GM19468 (cell line): ENCODE data around the gene GRAMD1C.
"Not testable (repeated sequence)": the region's sequence is repeated elsewhere in the genome, so short reads cannot be mapped to it uniquely, and the experiment has no call there.

Experiments
- ATAC-seq: cut with Tn5 transposase; IDR thresholded peaks from one replicate; pipeline ENCODE4 v1.9.1; 2021; ENCODE audit warnings: mild to moderate bottlenecking, moderate library complexity, moderate number of reproducible peaks; ENCODE audit not compliant: unreplicated experiment; ENCODE audit errors: extremely low read depth

The GRAMD1C gene

DNA sequence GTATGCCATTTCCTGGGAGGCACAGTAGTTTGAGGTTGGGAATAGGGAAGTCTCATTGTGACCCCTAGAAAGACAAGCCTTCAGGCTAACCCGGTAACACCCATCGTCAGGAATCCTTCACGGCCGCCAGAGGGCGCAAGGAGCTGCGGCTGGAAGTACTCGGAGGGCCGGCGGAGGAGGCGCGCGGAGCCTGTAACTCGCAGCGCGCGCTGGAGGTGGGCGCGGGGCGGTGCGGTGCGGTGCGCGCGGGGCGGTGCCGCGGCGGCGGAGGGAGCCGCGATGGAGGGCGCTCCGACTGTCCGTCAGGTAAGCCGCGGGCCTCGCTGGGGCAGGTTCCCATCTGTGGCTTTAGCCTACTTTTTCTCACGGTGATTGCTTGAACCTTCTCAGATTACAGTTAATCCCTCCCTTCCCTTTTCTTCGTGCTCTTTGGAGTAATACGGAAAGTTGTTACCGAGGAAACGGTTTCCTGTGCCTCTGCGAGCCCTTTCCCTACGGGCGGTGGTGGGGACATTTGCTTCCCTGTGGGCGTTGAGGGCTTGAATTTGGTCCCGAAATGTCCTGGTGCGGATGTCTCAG lies at the start of gene GRAMD1C:
TSS of gene GRAMD1C (plus strand) at position 158 of the 579 bp plus-strand sequence. CDS start at position 280, 122 bp downstream.
- ATAC-seq, result peak; percentile 91

DNA sequence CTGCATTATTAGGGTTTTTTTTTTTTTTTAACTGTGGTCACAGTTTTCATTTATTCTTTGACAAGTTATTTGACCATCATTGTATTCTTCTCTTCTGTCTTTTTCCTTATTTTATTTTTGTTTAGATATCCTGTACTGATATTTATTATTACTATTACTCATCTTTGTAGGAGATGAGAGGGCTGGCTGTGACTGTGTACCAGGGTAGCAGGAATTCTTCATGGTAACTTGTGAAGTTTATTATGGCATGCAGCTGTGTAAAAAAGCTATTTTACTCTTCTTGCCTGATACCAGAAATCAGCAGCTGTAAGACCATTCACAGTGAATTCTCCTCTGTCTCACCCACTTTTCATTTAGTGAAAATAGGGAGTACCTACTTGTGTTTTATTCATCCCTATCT lies 47.2 kb upstream of the GRAMD1C start:
- no peak for ATAC-seq

DNA sequence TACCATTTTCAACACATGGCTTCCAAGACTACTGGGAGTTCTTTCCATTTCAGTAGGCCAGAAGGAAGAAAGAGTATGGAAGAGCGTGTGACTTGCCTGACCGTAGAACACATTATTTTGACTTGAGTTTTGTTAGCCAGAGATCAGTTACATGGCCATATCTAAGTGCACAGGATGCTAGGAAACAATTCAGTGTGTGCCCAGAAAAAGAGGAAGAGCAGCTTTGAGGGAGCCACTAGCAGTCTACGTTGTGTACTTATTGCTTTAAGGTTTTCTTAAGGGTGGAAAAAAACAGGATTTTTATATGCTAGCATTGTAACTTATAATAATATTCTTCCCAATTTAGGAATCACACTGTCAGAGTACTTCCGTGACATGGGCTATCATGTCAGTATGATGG lies 44.1 kb upstream of the GRAMD1C start:
- ATAC-seq, result no peak

DNA sequence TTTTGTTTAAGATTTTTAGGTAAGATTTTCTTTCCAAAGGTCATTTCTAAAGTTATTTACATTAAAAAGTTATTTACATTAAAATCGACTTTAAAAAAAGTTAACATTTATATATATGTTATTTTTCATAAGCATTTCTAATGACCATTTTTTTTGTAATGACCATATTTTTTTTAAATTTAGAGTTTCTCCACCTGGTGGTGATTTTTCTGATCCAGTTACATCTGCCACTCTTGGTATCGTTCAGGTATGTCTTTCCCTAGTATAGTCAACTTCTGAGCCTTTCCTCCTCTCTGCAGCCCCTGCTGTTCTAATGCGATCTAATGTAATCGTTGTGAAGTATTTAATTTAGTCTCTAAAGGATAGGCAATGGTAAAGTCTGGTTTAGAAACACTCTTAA lies 42.9 kb upstream of the GRAMD1C start:
- no peak for ATAC-seq

DNA sequence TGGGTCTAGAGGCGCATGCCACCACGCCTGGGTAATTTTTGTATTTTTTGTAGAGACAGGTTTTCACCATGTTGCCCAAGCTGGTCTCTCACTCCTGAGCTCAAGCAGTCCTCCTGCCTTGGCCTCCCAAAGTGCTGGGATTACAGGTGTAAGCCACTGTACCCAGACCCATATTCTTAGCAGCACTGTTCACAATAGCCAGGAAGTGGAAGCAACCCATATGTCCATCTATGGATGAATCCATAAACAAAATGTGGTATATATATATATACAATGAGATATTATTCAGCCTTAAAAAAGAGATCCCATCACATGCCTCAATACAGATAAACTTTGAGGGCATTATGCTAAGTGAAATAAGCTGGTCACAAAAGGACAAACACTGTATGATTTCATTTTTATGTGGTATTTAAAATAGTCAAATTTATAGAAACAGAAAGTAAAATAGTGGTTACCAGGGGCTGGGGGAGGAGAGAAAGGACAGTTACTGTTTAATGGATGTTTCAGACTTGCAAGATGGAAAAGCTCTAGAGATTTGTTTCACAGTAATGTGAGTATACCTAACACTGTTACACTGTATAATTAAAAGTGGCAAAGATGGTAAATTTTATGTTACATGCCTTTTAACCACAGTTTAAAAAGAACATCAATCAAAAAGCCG lies 35.7 kb upstream of the GRAMD1C start:
- no peak for ATAC-seq

DNA sequence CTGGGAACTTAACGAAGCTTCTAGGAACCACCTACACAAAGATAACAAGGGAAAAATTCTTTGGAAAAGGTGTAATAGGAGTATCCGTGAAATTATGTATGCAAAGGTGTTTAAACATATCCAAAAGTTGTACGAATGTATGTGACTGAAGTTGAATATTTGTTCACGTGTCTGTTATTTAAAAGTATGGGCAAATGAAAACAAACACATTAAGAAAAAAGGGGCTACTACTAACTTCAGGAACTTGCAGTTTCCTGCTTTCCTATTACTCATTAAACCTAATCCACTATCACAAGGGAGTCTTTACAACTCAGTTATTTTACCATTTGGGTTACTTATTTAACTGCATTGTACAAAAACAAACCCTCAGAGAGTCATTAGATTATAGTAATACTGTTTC lies 33.9 kb upstream of the GRAMD1C start:
- ATAC-seq, result no peak

DNA sequence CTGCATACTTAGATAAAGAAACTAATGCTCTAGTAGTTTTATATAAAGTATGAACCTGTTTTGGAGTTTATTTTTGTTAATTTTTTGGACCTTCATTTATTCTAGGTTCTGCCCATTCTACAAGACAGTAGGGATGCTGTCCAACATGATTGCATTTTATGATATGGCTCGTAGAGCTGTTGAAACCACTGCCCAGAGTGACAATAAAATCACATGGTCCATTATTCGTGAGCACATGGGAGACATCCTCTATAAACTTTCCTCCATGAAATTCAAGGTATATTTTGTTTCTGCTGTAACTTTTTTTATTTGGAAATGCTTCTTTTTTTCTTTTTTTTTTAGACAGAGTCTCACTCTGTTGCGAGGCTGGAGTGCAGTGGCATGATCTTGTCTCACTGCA lies 33.3 kb upstream of the GRAMD1C start:
- ATAC-seq, result no peak

DNA sequence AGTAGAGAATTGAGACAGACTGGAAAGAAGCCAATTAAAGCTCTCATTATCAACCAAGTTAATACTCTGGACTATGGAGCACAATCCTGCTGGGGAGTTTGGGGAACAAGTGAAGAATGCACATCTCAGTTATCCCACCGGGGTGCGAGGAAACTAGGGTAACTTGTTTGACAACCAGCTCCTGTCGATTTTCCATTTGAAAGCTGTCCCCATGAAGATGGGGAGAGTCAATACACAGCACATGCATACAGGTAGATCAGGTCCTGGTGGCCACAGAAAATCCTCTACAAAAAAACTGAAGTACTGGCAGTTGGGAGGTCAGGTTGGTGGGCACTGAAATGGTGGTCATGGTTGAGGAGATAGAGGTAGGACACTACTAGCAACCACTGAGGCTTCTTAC lies 25.7 kb upstream of the GRAMD1C start:
- no peak for ATAC-seq

DNA sequence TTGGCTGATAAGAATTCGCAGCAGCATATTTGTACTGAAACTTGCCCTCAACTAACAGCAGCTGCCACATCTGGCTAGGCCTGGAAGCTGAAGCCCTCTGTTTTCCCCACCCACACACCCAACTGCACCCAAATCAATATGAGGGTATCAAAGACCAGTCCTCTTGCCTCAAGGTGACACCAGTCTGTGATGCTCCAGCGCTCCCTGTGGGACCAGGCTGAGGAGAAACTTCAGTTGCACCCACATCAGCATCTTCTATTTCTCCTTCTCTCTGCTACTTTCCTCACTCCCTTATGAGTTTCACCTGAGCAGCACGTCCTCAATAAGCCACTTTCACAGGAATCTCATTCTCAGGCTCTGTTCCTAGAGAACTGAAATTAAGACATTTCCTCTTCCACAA lies 18.7 kb upstream of the GRAMD1C start:
- ATAC-seq, result no peak

DNA sequence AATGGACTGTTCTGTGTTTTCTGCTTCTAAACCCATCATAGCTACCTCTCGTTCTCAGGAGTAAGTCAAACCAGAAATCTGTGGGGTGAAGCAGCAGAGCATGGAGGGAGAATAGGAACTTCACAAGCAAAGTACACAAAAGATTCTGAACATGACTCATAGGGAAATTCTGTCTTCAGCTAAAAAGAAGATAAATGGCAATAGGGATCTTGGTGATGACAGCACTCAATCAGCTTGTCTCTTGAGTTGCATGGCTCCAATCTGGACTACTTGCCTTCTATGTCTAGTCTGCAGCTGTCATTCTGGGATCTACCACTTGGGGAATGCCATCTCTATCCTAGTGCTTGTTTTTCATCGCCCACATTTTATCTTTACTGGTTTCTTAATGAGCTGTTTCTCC lies 13.5 kb upstream of the GRAMD1C start:
- no peak for ATAC-seq

DNA sequence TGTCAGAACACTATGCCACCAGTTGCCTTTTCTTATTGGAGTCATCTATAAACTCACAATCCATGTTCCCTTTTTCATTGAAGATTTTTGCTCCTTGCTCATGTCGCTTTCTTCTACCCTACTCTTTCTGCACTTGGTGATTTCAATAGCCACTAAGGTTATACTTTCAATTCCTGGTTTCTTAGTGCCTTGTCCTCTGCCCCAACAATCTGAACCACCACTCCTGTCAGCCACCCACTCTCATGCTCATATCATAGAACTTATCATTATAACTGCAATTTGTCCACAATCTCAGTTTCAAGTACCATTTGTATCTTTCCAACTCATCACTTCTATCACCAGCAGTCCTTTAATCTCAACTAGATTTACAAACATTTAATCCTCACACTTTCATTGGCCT lies 10.0 kb upstream of the GRAMD1C start:
- ATAC-seq, result peak; percentile 33

DNA sequence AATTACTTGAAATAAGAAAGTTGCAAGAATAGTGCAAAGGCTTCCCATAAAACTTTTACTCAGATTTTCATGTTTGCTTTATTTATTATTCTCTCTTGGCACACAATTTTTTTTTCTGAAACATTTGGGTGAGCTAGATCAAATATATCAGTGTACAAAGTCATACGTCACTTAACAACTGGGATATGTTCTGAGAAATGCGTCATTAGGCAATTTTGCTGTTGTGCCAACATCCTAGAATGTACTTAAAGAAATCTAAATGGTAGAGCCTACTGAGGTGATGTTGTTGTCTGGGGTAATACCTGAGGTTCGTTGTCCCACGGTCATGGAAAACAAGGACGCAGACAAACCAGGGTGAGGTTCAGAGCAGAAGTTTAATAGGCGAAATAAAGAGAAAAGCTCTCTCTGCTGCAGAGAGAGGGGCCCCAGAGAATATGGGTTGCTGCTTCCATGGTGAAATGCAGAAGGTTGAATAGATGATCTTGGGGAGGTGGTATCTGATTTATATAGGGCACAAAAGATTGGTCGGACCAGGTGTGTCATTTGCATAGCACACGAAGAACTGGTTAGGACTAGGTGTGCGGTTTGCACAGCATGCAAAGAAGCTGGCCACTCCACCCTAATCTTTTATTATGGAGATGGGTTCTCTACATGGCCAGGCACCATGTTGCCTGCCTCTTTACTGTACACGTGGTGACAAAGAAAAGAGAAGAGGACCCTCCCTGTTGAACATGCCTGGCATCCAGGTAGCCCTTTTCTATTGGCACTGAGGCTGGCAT lies 8.8 kb upstream of the GRAMD1C start:
- ATAC-seq, result no peak

DNA sequence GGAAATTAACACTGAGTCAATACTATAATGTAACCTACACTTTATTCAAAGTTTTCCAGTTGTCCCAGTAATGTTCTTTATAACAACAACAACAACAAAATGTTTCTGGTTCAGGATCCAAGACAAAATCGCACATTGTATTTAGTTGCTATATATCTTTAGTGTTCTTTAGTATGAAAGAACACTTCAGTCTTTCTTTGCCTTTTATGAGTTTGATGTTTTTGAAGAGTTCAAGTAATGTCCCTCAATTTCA lies 7.6 kb upstream of the GRAMD1C start:
- ATAC-seq, result no peak

DNA sequence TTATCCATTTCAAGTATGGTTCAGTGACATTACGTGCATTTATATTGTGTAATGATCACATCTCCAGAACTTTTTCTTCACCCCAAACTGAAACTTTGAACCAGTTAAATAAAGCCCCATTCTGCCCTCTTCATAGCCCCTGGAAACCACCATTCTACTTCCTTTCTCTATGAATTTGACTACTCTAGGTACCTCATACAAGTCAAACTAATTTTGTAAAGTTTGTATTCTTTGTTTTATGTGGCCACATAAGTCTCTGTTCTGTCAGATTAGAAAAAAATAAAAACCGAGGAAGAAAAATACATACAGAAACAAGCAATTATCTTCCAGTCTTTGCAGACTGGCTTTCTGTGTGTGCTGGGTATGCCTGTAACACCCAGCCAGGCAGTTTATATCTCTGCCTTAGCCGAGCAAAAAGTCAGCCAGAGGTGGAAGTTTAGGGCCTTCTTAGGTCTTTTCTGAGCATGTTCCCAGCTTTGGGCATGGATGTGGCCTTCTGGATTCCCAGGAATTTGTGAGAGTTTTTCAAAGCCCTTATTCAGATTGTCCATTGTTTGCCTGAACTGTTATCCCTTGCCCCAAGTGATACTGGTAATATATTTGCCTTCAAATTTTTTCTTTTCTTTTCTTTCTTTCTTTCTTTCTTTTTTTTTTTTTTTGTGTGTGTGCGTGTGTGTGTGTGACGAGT lies 6.0 kb upstream of the GRAMD1C start:
- no peak for ATAC-seq

DNA sequence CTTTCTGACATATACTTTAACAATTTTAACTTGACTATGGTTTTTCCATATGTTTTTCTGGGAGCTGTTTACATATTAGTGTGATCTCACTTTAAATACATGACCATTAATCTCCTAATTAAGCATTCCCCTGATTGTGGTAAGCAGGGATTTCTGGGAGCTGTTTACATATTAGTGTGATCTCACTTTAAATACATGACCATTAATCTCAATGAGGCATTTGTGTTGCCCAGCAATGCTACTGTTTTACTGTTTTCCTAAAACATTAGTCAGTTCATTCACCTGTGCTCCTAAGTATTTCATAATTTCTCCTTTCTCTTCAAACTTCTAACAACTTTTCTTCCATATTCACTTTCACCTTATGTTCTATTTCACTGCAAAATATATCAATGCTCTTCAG lies 3.6 kb upstream of the GRAMD1C start:
- ATAC-seq, result no peak

DNA sequence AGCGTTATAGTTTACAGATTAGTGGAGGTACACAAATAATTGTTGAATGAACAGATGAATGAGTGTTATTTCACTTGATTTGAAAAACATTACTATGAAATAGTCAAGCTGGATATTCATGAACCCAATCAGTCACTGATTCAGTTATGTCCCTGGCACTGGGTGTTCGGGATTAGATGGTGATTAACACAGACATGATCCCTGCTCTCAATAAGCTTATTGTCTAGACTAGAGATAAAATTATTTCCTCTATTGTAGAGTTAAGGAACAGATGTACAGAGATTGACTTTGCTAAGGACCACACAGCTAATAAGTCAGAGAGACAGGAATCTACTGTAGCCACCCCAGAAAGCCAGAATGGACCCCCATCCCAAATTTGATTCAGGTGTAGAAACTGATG lies 963 bp downstream of the GRAMD1C start:
- no peak for ATAC-seq

DNA sequence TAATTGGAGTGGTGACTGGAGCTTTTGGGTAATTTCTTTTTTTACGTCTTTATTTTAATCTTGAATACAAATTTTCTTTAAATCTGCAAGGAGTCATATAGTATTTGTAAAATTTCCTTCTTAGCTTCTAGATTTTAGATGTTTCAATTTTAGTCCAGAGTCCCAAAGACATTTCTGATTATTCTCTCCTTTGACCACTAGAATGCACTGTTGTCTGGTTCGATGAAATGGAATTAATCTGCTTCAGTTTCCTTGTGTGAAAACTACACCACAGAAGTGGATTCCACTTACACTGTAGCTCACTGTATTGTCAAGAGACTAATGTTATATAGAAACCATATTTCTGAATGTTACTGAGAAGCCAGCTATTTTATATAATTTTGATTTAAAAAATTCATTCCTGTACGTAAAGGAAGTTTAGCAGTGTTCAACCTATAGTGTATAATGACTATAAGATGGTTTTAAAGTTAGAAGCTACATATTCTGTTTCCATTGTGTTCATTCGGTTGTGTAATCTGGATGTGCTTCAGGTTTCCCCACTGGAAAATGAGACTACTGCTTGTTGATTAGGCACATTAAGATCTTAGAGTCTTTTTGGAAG lies 6.1 kb downstream of the GRAMD1C start:
- no peak for ATAC-seq

DNA sequence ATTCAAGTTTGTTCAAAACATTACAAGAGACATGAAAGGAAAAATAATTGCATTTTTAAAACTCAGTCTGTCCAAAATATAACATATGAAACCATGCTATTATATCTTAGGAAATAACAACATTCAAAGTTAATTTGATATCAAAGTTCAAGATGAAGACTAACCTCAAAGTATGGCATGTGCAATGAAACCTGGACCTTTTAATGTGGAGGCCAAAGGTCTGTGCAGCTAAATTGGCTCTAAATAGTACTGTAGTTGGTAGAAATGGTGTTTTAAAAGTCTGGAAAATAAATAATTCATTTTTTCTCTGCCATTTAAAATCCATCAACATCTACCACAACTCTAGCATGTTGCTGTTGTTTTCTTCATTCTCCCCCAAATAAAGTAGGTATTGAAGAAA lies 8.7 kb downstream of the GRAMD1C start:
- no peak for ATAC-seq

DNA sequence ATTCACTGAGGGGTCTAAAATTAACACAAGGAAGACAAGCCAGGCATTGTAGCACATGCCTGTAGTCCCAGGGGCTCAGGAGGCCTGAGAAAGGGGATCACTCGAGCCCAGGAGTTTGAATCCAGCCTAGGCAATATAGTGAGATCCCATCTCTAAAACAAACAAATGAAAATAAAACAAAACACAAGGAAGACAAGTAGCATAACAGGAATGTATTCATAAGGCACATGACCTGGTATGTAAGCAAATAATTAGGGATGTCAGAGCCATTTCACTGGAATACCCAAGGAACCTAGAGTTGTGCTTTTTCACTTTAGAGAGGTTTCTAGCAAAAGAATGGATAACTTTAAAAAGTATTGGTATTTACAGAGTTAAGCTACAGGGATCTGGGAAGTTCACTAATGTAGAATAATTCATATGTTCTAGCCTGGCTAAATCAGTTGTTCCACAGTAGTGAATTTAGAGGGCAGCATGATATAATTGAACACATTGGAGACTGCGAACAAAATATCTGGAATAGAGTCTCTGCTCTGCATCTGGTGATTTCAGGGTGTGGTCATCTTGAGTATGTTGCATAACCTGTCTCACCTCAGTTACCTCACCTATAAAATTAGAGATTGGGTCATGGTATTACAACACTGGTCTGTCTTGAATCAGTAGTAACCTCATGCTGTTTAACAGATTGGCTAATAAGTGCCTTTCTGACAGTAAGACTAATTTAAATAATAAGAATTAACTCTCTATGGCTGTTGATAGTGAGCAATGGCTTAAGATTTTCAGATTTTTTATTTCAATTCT lies 9.3 kb downstream of the GRAMD1C start:
- no peak for ATAC-seq

DNA sequence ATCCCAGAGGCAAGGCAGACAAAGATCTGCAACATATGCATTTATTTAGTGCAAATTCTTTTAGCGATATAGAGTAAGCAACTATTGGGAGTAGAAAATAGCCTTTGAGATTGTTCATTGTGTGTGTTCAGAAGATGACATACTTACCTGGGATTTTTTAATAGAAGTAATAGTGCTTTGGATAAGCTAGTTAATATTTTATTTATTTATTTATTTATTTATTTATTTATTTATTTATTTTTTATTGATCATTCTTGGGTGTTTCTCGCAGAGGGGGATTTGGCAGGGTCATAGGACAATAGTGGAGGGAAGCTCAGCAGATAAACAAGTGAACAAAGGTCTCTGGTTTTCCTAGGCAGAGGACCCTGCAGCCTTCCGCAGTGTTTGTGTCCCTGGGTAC lies 10.5 kb downstream of the GRAMD1C start:
- not testable (repeated sequence) for ATAC-seq
